Natural killer cell (primary cell): Measurements from ENCODE around the gene RTN4. TPM values are rescaled to one million over a fixed set of nuclear protein-coding genes. Genes with fewer than 3 reads are reported as not detected.
"Not testable (repeated sequence)": the region's sequence is repeated elsewhere in the genome, so short reads cannot be mapped to it uniquely, and the experiment has no call there.

Experiments used
- ATAC-seq, 3 donors: fragments of 150-1000 bp in 2 of 3; fragments of 200-7000 bp in 1 of 3; cut with Tn5 transposase; 1 replicate in 1 of 3; 2 replicates in 2 of 3; pipeline ENCODE4 v1.10.0; 2021; ENCODE audit warnings: mild to moderate bottlenecking in 2 of 3, moderate library complexity in 2 of 3
- DNase-seq, 2 donors: peaks; one replicate each; pipeline versions ENCODE4 v3.0.0 to v3.0.0-alpha.2; 2013 to 2021; ENCODE audit warnings: mixed read lengths in 1 of 2
- H3K27ac ChIP-seq: one replicate; pipeline ENCODE4 v1.5.1; 2013; ENCODE audit warnings: mild to moderate bottlenecking, low read length
- H3K27me3 ChIP-seq: one replicate; pipeline ENCODE4 v1.6.1; 2013; ENCODE audit warnings: low read length; ENCODE audit not compliant: control insufficient read depth, insufficient read depth
- H3K36me3 ChIP-seq: one replicate; pipeline ENCODE4 v1.6.1; 2013; ENCODE audit warnings: low read length; ENCODE audit not compliant: control insufficient read depth, insufficient read depth
- H3K4me1 ChIP-seq: one replicate; pipeline ENCODE4 v1.6.1; 2013; ENCODE audit warnings: low read length; ENCODE audit not compliant: control insufficient read depth, insufficient read depth
- H3K4me3 ChIP-seq: one replicate; pipeline ENCODE4 v1.5.1; 2013; ENCODE audit warnings: low read length
- H3K9me3 ChIP-seq: one replicate; pipeline ENCODE4 v1.6.1; 2013; ENCODE audit warnings: low read length; ENCODE audit not compliant: control insufficient read depth, insufficient read depth
- H3K27ac Mint-ChIP-seq, 2 donors: one replicate each; pipeline ENCODE4 v1.8.0; 2022; ENCODE audit warnings: mild to moderate bottlenecking in 2 of 2, mixed read lengths in 2 of 2, moderate library complexity in 1 of 2
- H3K27me3 Mint-ChIP-seq, 2 donors: one replicate each; pipeline ENCODE4 v1.8.0; 2022; ENCODE audit warnings: low read depth in 2 of 2, mixed read lengths in 2 of 2
- H3K36me3 Mint-ChIP-seq: one replicate; pipeline ENCODE4 v1.8.0; 2022; ENCODE audit warnings: mixed read lengths
- H3K4me1 Mint-ChIP-seq, 2 donors: one replicate each; pipeline ENCODE4 v1.8.0; 2022; ENCODE audit warnings: mixed read lengths in 2 of 2
- H3K4me3 Mint-ChIP-seq: one replicate; pipeline ENCODE4 v1.8.0; 2022; ENCODE audit warnings: mild to moderate bottlenecking, moderate library complexity, mixed read lengths
- H3K9me3 Mint-ChIP-seq, 2 donors: one replicate each; pipeline ENCODE4 v1.8.0; 2022; ENCODE audit warnings: mixed read lengths in 2 of 2
- CTCF ChIP-seq: fragments of 200-600 bp; IDR thresholded peaks from one replicate; pipeline ENCODE4 v1.8.0; 2022; ENCODE audit warnings: antibody characterized with exemption
- WGBS: methylation state at CpG from one replicate; pipeline ENCODE4 v1.1.7; 2013; ENCODE audit warnings: missing lambda C conversion rate; ENCODE audit not compliant: insufficient coverage; 5-methylcytosine and 5-hydroxymethylcytosine counted together
- intact Hi-C: fragments of 100-400 bp; cut with micrococcal nuclease; formaldehyde crosslinking; loops from one replicate; pipeline ENCODE4 v1.14.2; 2022
- total RNA-seq, 4 donors: library from RNA; stranded (reverse); fragments of 120-200 nt in 1 of 4; gene quantifications; one replicate each; pipeline versions ENCODE4 v1.2.3 to v1.2.4, GENCODE V29; 2013 to 2022

The RTN4 gene
- total RNA-seq, 3 donors from 2014 or later (not counting 1 experiment from before 2014, with no cell fraction given): 100 to 117 (median 109) TPM

DNA sequence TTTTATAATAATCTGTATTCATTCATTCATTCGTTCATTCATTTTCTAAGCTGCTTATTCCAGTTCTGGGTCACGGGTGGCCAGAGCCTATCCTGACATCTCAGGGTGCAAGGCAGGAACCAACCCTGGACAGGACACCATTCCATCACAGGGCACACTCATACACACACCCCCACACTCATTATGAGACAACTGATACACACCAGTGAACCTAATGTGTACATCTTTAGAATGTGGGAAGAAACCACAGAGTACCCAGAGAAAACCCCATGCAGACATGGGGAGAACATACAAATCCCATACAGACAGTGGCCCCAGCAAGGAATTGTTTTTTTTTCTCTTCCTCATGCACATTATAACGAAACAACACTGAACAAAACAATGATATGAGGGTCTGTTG, 54.7 kb downstream of the RTN4 start:
- WGBS: 75% methylated on average over 1 of the region's 3 CpGs
- Mint-ChIP-seq H3K4me1 (peaks cover 72 to 81% of the 10 kb centered on the region in 2 donors), H3K4me3 (no peak overlapping the region), H3K9me3 (no peaks in the 10 kb centered on the region), H3K27ac (peak overlapping the region in 1 of 2 donors; percentile 12), H3K36me3 (no peaks in the 10 kb centered on the region), H3K27me3 (no peaks in the 10 kb centered on the region)
- TF ChIP-seq CTCF: no peak
- no peak overlapping the region for H3K27ac ChIP-seq
- no peaks in the 10 kb centered on the region for H3K27me3 ChIP-seq
- H3K36me3 ChIP-seq: no peaks in the 10 kb centered on the region
- H3K9me3 ChIP-seq: no peaks in the 10 kb centered on the region
- intact Hi-C loops: no loop called here
- ATAC-seq (no peak), DNase-seq (no peak)
- H3K4me3 ChIP-seq: no peak overlapping the region
- no peaks in the 10 kb centered on the region for H3K4me1 ChIP-seq

GRCh38 chr2:54990694-54991093, 59.6 kb downstream of the RTN4 start:
- H3K9me3 ChIP-seq, H3K27ac Mint-ChIP-seq, H3K27ac ChIP-seq, H3K9me3 Mint-ChIP-seq, ATAC-seq, DNase-seq, H3K27me3 ChIP-seq, intact Hi-C loops, H3K4me1 ChIP-seq, H3K4me3 Mint-ChIP-seq, H3K4me3 ChIP-seq, H3K27me3 Mint-ChIP-seq: not testable (repeated sequence)
- peaks cover 16% of the 10 kb centered on the region for H3K36me3 Mint-ChIP-seq
- peaks cover 58 to 73% of the 10 kb centered on the region in 2 donors for H3K4me1 Mint-ChIP-seq
- H3K36me3 ChIP-seq: peaks cover 12% of the 10 kb centered on the region
- WGBS: 98% methylated on average over 19 of the region's 19 CpGs

GRCh38 chr2:54988612-54989011, 61.6 kb downstream of the RTN4 start:
- no peaks in the 10 kb centered on the region for H3K4me1 ChIP-seq
- peaks cover 55 to 76% of the 10 kb centered on the region in 2 donors for H3K4me1 Mint-ChIP-seq
- peaks cover 19% of the 10 kb centered on the region for H3K36me3 Mint-ChIP-seq
- TF ChIP-seq CTCF: no peak
- no peaks in the 10 kb centered on the region for H3K9me3 ChIP-seq
- H3K4me3 Mint-ChIP-seq: no peak overlapping the region
- H3K27me3 Mint-ChIP-seq: no peaks in the 10 kb centered on the region
- ATAC-seq (no peak), DNase-seq (no peak)
- no peak overlapping the region for H3K4me3 ChIP-seq
- WGBS: 97% methylated on average over 2 of the region's 3 CpGs
- H3K36me3 ChIP-seq: peaks cover 22% of the 10 kb centered on the region
- no peak overlapping the region for H3K27ac ChIP-seq
- intact Hi-C loops: no loop called here
- no peaks in the 10 kb centered on the region for H3K9me3 Mint-ChIP-seq
- H3K27ac Mint-ChIP-seq: peak overlapping the region in 1 of 2 donors; percentile 64
- H3K27me3 ChIP-seq: no peaks in the 10 kb centered on the region

GRCh38 chr2:54986264-54986663, 64.0 kb downstream of the RTN4 start:
- Histone ChIP-seq H3K27ac (no peak overlapping the region), H3K4me3 (no peak overlapping the region), H3K4me1 (no peaks in the 10 kb centered on the region), H3K36me3 (peaks cover 33% of the 10 kb centered on the region), H3K9me3 (no peaks in the 10 kb centered on the region), H3K27me3 (no peaks in the 10 kb centered on the region)
- intact Hi-C loops: no loop called here
- no peaks in the 10 kb centered on the region for H3K27me3 Mint-ChIP-seq
- H3K4me1 Mint-ChIP-seq: peaks cover 50 to 68% of the 10 kb centered on the region in 2 donors
- DNase-seq (no peak), ATAC-seq (no peak)
- no peak for TF ChIP-seq CTCF
- H3K27ac Mint-ChIP-seq: peak overlapping the region; percentile 5 to 36
- peaks cover 19% of the 10 kb centered on the region for H3K36me3 Mint-ChIP-seq
- H3K9me3 Mint-ChIP-seq: no peaks in the 10 kb centered on the region
- no peak overlapping the region for H3K4me3 Mint-ChIP-seq
- WGBS: 97% methylated on average over 3 of the region's 3 CpGs
